ENCODE data around the gene RAI1.

DNA sequence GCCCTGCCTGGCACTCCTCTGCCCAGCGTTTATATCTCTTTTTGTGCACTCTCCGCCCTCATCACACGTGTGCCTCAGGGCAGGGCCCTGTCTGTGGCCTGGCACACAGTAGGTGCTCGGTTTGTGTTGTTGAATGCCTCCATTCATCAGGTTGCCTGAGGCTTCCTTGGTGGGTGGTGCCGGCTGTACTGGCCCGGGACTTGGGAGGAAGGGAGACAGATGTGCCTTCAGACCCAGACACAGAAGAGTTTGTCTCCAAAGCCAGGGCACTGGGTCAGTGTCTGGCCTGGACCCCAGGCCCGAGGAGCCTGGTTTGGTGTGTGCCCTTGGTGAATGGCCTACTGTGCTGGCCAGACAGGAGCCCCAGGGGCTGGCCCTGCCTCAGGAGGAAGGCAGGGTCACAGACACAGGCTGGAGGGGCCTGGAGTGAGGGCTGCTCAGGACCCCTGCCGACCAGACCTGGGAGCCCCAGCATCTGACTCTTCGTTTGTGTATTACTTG, 71.6 kb downstream of the RAI1 start:
- TF ChIP-seq FOXM1 (IDR thresholded peaks at IDR 0.05; ENCODE audit: borderline replicate concordance) (no peak), FOXK2 (IDR thresholded peaks at IDR 0.05) (no peak), ZNF384 (IDR thresholded peaks at IDR 0.05) (no peak), LEF1 (IDR thresholded peaks at IDR 0.05; ENCODE audit: borderline replicate concordance) (no peak), SUZ12 (IDR thresholded peaks at IDR 0.05) (no peak), BHLHE40 (IDR thresholded peaks at IDR 0.05; ENCODE audit: borderline replicate concordance) (no peak)

All from HEK293T (cell line).